Stomach (tissue), 4 donors: ENCODE data around the gene MAGEF1.
A peak's percentile ranks its signal among the peaks of the same experiment; 100 is the strongest.

Experiments
- EP300 ChIP-seq: sonication (generic); formaldehyde crosslinking; IDR thresholded peaks from one replicate; pipeline ENCODE4 v1.6.1; 2017; ENCODE audit warnings: antibody characterized with exemption
- POLR2A ChIP-seq, 4 donors: fragments of 450-650 bp; IDR thresholded peaks; one replicate each; pipeline ENCODE4 v1.6.1; 2016; ENCODE audit warnings: antibody characterized with exemption in 4 of 4, control low read depth in 2 of 4, mild to moderate bottlenecking in 1 of 4, moderate library complexity in 1 of 4
- POLR2AphosphoS5 ChIP-seq, 3 donors: sonication (generic); formaldehyde crosslinking; IDR thresholded peaks; one replicate each; pipeline ENCODE4 v1.6.1; 2016; ENCODE audit warnings: antibody characterized with exemption in 3 of 3
- TF ChIP-seq, protein P1 (sequence below), 7 experiments: fragments of 450-650 bp in 4 of 7; fragments of 200-600 bp in 3 of 7; sonication (generic) in 3 of 7; IDR thresholded peaks; one replicate each; pipeline ENCODE4 v1.5.1; 2016 to 2019; ENCODE audit warnings: antibody characterized with exemption in 7 of 7, control low read depth in 2 of 7, mild to moderate bottlenecking in 1 of 7

DNA sequence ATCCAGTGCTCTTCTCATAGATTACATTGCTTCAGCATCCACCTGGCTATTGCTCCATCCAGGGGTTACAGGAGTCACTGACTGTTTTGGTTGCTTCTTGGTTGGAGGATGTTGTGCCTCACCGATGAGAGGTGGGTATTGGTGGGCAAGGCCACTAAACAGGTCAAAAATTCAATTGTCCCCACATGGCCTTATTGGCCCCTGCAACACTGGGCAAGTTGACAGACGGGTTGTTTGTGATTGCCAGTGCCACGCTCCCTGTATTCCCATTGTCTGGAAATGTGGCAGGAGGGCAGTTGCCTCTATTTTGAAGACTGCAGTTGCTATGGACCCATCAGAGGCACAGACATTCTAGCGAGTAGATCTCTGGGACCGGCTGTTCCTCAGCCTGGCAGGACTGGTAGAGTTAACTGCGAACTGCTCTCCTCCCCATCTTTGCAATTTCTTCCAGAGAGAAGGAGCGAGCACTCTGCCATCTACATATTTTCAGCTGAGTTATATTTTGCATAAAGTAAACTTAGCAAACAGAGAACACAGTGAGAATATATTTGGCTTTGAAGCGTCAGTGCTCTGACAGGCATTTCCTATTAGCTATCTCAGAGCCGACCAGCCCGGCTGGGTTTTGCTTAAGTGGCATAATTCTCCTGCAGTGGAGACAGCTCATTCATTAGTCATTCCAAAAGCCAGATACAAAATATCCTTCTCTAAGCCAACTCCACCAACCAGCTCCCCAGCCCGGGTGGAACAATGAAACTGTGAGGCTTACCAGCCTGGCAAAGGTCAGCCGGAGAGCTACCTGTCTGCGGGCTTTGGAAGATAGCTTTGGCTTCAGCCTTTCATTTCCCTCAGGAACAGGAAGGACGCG is 26.0 kb upstream of the MAGEF1 start:
- TF ChIP-seq, protein P1, sequence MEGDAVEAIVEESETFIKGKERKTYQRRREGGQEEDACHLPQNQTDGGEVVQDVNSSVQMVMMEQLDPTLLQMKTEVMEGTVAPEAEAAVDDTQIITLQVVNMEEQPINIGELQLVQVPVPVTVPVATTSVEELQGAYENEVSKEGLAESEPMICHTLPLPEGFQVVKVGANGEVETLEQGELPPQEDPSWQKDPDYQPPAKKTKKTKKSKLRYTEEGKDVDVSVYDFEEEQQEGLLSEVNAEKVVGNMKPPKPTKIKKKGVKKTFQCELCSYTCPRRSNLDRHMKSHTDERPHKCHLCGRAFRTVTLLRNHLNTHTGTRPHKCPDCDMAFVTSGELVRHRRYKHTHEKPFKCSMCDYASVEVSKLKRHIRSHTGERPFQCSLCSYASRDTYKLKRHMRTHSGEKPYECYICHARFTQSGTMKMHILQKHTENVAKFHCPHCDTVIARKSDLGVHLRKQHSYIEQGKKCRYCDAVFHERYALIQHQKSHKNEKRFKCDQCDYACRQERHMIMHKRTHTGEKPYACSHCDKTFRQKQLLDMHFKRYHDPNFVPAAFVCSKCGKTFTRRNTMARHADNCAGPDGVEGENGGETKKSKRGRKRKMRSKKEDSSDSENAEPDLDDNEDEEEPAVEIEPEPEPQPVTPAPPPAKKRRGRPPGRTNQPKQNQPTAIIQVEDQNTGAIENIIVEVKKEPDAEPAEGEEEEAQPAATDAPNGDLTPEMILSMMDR (IDR thresholded peaks at IDR 0.05): no peak
- TF ChIP-seq EP300 (no peak), POLR2A (IDR thresholded peaks at IDR 0.05) (no peak), POLR2AphosphoS5 (IDR thresholded peaks at IDR 0.05) (peak in 1 of 3 donors; percentile 19)
